Posterior vena cava (tissue), 2 donors: ENCODE results near the gene C1QTNF9B. TPM values are rescaled to one million over a fixed set of nuclear protein-coding genes. Genes with fewer than 3 reads are reported as not detected.
"Not testable (repeated sequence)": the region's sequence is repeated elsewhere in the genome, so short reads cannot be mapped to it uniquely, and the experiment has no call there.

Experiments
- DNase-seq: peaks from one replicate; pipeline ENCODE4 v3.0.0-alpha.2; 2020; ENCODE audit warnings: low spot score
- intact Hi-C, 2 donors: fragments of 100-400 bp; cut with DNase I; formaldehyde crosslinking; loops; one replicate each; pipeline versions ENCODE4 v1.14.1 to v1.14.2; 2022 to 2023
- long read RNA-seq, 2 donors: library from polyadenylated mRNA; unstranded; transcript quantifications; one replicate each; pipeline ENCODE4 v2.0.0, GENCODE V29; 2020 to 2021
- total RNA-seq, 2 donors: library from RNA; stranded (reverse); fragmentation: NEBNext Ultra II Directional; extraction: Animal tissue kit (Norgen Biotek cat#: 25700); gene quantifications; one replicate each; pipeline ENCODE4 v1.2.1, GENCODE V29; 2021
- donor health status: DM: yes; HTN: yes; CAD: no.
- donor health status: DM: yes; HTN: yes; CAD: no.

C1QTNF9B gene
- not detected for total RNA-seq
- long read RNA-seq, donor 1, result 0 reads
- long read RNA-seq, donor 2, result 0 reads

GRCh38 chr13:23897452-23897919 is at the start of gene C1QTNF9B:
Gene C1QTNF9B, minus strand, starts transcription at chr13:23897502.
- intact Hi-C loops, DNase-seq: not testable (repeated sequence)

GRCh38 chr13:23946900-23947299 is 49.6 kb upstream of the C1QTNF9B start:
- DNase-seq, result no peak
- intact Hi-C loops, result no loop called here

GRCh38 chr13:23946067-23946466 is 48.8 kb upstream of the C1QTNF9B start:
- no peak for DNase-seq
- intact Hi-C loops, result no loop called here

GRCh38 chr13:23945612-23946011 is 48.3 kb upstream of the C1QTNF9B start:
- no peak for DNase-seq
- intact Hi-C loops, result no loop called here

GRCh38 chr13:23941211-23941610 is 43.9 kb upstream of the C1QTNF9B start:
- DNase-seq, result no peak
- intact Hi-C loops, result no loop called here

GRCh38 chr13:23939666-23940065 is 42.4 kb upstream of the C1QTNF9B start:
- DNase-seq, intact Hi-C loops: not testable (repeated sequence)

GRCh38 chr13:23934520-23934919 is 37.2 kb upstream of the C1QTNF9B start:
- intact Hi-C loops, result no loop called here
- DNase-seq, result no peak

GRCh38 chr13:23928985-23929384 is 31.7 kb upstream of the C1QTNF9B start:
- no peak for DNase-seq
- intact Hi-C loops, result no loop called here

- intact Hi-C loops, result no loop called here
- no peak for DNase-seq
These were observed 25.7 kb upstream of the C1QTNF9B start for GRCh38 chr13:23923031-23923430.

- no peak for DNase-seq
- intact Hi-C loops, result no loop called here
These were observed 25.0 kb upstream of the C1QTNF9B start for GRCh38 chr13:23922005-23922932.

GRCh38 chr13:23921451-23921888 is 24.2 kb upstream of the C1QTNF9B start:
- intact Hi-C loops, result no loop called here
- DNase-seq, result no peak

GRCh38 chr13:23919006-23919405 is 21.7 kb upstream of the C1QTNF9B start:
- intact Hi-C loops, result no loop called here
- DNase-seq, result no peak

GRCh38 chr13:23918208-23918607 is 20.9 kb upstream of the C1QTNF9B start:
- no peak for DNase-seq
- intact Hi-C loops, result no loop called here

GRCh38 chr13:23915308-23915707 is 18.0 kb upstream of the C1QTNF9B start:
- DNase-seq, result no peak
- intact Hi-C loops, result no loop called here

- intact Hi-C loops, result no loop called here
- DNase-seq, result no peak
These were observed 15.2 kb upstream of the C1QTNF9B start for GRCh38 chr13:23912469-23912868.

GRCh38 chr13:23909606-23910005 is 12.3 kb upstream of the C1QTNF9B start:
- DNase-seq, result no peak
- intact Hi-C loops, result no loop called here

- DNase-seq, result no peak
- intact Hi-C loops, result no loop called here
These were observed 8.5 kb upstream of the C1QTNF9B start for GRCh38 chr13:23905766-23906165.

- DNase-seq, result no peak
- intact Hi-C loops, result no loop called here
These were observed 6.6 kb upstream of the C1QTNF9B start for GRCh38 chr13:23903906-23904280.

- no peak for DNase-seq
- intact Hi-C loops, result no loop called here
These were observed 5.9 kb upstream of the C1QTNF9B start for GRCh38 chr13:23902975-23903905.

- no peak for DNase-seq
- intact Hi-C loops, result no loop called here
These were observed 4.1 kb upstream of the C1QTNF9B start for GRCh38 chr13:23901365-23901764.
